ENCODE data around the gene RAB42. TPM values are rescaled to one million over a fixed set of nuclear protein-coding genes. Genes with fewer than 3 reads are reported as not detected.

The RAB42 gene
- total and polyA plus RNA-seq, 2 of the 8 experiments (the other 6 are each of a cell fraction or from before 2014, with no cell fraction given) = 12.5 to 16.6 TPM

- TF ChIP-seq KDM1A (IDR thresholded peaks at IDR 0.05; ENCODE audit: borderline replicate concordance, low read length) (no peak), ATF2 (IDR thresholded peaks at IDR 0.05; ENCODE audit: low read length) (no peak), SIN3A (conservative IDR thresholded peaks at IDR 0.05 in 1 of 2, IDR thresholded peaks at IDR 0.05 in 1 of 2; ENCODE audit: low read depth in 1 of 2, low read length in 2 of 2) (no peak), MAX (IDR thresholded peaks at IDR 0.05) (no peak), FOSL1 (IDR thresholded peaks at IDR 0.05; ENCODE audit: insufficient read depth, low read depth, low read length) (no peak)
Measured at GRCh38 chr1:28606771-28607170, 14.7 kb downstream of the RAB42 start (continued).
